AG04449 (cell line): ENCODE measurements around the gene MANBA.
"Not testable (repeated sequence)": the region's sequence is repeated elsewhere in the genome, so short reads cannot be mapped to it uniquely, and the experiment has no call there.

Source experiments
- CTCF ChIA-PET: fragments of 350-600 bp; formaldehyde crosslinking; extraction: SDS; loops from one replicate; lab custom pipeline; 2021; ENCODE audit warnings: antibody characterized with exemption; lab: Yijun Ruan, JAX
- POLR2A ChIA-PET: fragments of 400-600, 350-600 bp; formaldehyde crosslinking; extraction: SDS; loops from one replicate; lab custom pipeline; 2020; ENCODE audit warnings: antibody characterized with exemption, inconsistent platforms; lab: Yijun Ruan, JAX
- DNase-seq: peaks from one replicate; pipeline ENCODE4 v3.0.0-alpha.2; 2010; ENCODE audit warnings: low read depth, low spot score
- H3K4me3 ChIP-seq: 2 replicates; pipeline ENCODE4 v1.5.1; 2011; ENCODE audit warnings: low read depth, mild to moderate bottlenecking, control low read depth, low read length
- CTCF ChIP-seq: IDR thresholded peaks from one replicate; pipeline ENCODE4 v1.5.1; 2011; ENCODE audit warnings: mild to moderate bottlenecking, moderate library complexity, low read length, control low read depth, inconsistent platforms; ENCODE audit not compliant: insufficient read depth; ENCODE audit errors: missing control alignments

The MANBA gene

GRCh38 chr4:102627831-102628523 lies 132.8 kb downstream of the MANBA start:
- ChIA-PET CTCF (interaction anchor here (0.9 to 1.0 kb wide), 3 partner anchors 9 to 385 kb away, joined by 3 read pairs; no protein-coding TSS in a partner anchor), POLR2A (interaction anchor here (1.1 kb wide), 1 partner anchor 35 kb away, joined by 3 read pairs; no protein-coding TSS in a partner anchor)
- H3K4me3 ChIP-seq, result no peak overlapping the region
- TF ChIP-seq CTCF, result no peak
- no peak for DNase-seq

GRCh38 chr4:102625232-102625930 lies 135.4 kb downstream of the MANBA start:
- no peak for TF ChIP-seq CTCF
- POLR2A ChIA-PET, result no interaction called here
- no peak overlapping the region for H3K4me3 ChIP-seq
- no peak for DNase-seq
- CTCF ChIA-PET, result interaction anchor here (1.5 to 3.0 kb wide), 3 partner anchors 383 to 478 kb away, joined by 3 to 18 read pairs (median 4); no protein-coding TSS in a partner anchor

GRCh38 chr4:102624505-102624904 lies 136.3 kb downstream of the MANBA start:
- H3K4me3 ChIP-seq, result no peak overlapping the region
- ChIA-PET POLR2A (no interaction called here), CTCF (interaction anchor here (0.6 to 3.0 kb wide), 11 partner anchors 9 to 479 kb away, joined by 3 to 18 read pairs (median 3); partner anchors contain the start of gene BDH2)
- no peak for TF ChIP-seq CTCF
- no peak for DNase-seq

GRCh38 chr4:102623622-102624021 lies 137.1 kb downstream of the MANBA start:
- POLR2A ChIA-PET, result interaction anchor here (0.7 to 1.1 kb wide), 2 partner anchors 51 to 205 kb away, joined by 3 read pairs; no protein-coding TSS in a partner anchor
- no peak overlapping the region for H3K4me3 ChIP-seq
- CTCF ChIA-PET, result interaction anchor here (0.8 to 5.9 kb wide), 12 partner anchors 10 to 476 kb away, joined by 3 to 38 read pairs (median 5); partner anchors contain the start of genes BDH2 and UBE2D3
- peak; percentile 29 for TF ChIP-seq CTCF
- DNase-seq, result no peak

GRCh38 chr4:102620697-102621497 lies 139.9 kb downstream of the MANBA start:
- peak overlapping the region; percentile 44 for H3K4me3 ChIP-seq
- DNase-seq, result peak; percentile 66
- peak; percentile 52 for TF ChIP-seq CTCF
- ChIA-PET POLR2A (interaction anchor here (0.7 to 1.6 kb wide), 6 partner anchors 22 to 206 kb away, joined by 3 to 37 read pairs (median 4); partner anchors contain the start of gene UBE2D3), CTCF (interaction anchor here (0.6 to 5.9 kb wide), 40 partner anchors 9 to 479 kb away, joined by 3 to 40 read pairs (median 4); partner anchors contain the start of genes BDH2, MANBA, SLC9B2 and UBE2D3)

- not testable (repeated sequence) for DNase-seq, H3K4me3 ChIP-seq
- POLR2A ChIA-PET, result interaction anchor here (1.0 to 1.6 kb wide), 6 partner anchors 120 to 249 kb away, joined by 3 to 37 read pairs (median 4); partner anchors contain the start of genes CISD2 and UBE2D3
- CTCF ChIA-PET, result interaction anchor here (0.8 to 5.9 kb wide), 34 partner anchors 10 to 480 kb away, joined by 3 to 40 read pairs (median 4); partner anchors contain the start of genes BDH2, MANBA, SLC9B2 and UBE2D3
Measured at GRCh38 chr4:102619776-102620631, 140.8 kb downstream of the MANBA start.

- POLR2A ChIA-PET, H3K4me3 ChIP-seq, DNase-seq: not testable (repeated sequence)
- CTCF ChIA-PET, result interaction anchor here (0.9 to 5.9 kb wide), 12 partner anchors 9 to 481 kb away, joined by 3 to 40 read pairs (median 14); partner anchors contain the start of genes BDH2 and UBE2D3
Measured at GRCh38 chr4:102619021-102619420, 141.7 kb downstream of the MANBA start.
